GM10266 (cell line): ENCODE results near the gene CAV1.

Experiments used
- DNase-seq: peaks from one replicate; pipeline ENCODE4 v3.0.0; 2012; ENCODE audit errors: extremely low spot score
- CTCF ChIP-seq: IDR thresholded peaks from 2 replicates; pipeline ENCODE4 v1.5.1; 2012; ENCODE audit warnings: mild to moderate bottlenecking, low read depth; ENCODE audit not compliant: control insufficient read depth, insufficient read depth; ENCODE audit errors: missing control alignments

Gene CAV1

GRCh38 chr7:116499168-116500077 is 25.4 kb upstream of the CAV1 start, which contains the start of gene CAV2:
TSS of gene CAV2 (plus strand) at chr7:116499738. CDS start at chr7:116499782, 44 bp downstream.
- DNase-seq, result peak; percentile 28
- no peak for TF ChIP-seq CTCF

DNA sequence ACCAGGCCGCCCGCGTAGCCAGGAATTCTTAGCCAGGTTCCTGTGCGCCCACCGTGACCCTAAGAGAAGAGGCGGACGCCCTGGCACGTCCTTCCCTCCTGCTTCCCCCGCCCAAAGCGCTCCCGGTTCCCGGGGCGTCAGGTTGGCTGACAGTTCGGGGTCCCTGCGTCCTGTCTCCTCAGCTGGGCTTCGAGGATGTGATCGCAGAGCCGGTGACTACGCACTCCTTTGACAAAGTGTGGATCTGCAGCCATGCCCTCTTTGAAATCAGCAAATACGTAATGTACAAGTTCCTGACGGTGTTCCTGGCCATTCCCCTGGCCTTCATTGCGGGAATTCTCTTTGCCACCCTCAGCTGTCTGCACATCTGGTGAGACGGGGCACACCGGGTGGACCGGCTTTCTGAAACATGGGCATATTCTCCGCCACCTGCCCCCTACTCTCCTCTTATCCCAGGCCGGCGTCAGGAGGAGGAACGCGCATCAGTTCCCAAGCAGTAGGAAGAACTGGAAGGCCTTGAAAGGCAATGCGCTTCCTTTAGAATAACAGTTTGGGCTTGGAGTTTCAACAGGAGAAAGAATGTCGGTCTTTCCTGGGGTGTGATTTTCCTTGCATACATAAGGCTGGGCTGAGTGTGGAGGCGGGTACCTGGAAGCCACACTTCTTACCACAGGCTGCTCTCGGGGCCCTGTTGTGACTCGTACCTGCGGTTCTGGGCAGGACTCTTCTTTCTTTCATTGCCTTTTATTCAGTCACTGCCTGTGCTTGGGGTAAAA is 24.6 kb upstream of the CAV1 start:
- DNase-seq, result peak; percentile 18
- TF ChIP-seq CTCF, result no peak

DNA sequence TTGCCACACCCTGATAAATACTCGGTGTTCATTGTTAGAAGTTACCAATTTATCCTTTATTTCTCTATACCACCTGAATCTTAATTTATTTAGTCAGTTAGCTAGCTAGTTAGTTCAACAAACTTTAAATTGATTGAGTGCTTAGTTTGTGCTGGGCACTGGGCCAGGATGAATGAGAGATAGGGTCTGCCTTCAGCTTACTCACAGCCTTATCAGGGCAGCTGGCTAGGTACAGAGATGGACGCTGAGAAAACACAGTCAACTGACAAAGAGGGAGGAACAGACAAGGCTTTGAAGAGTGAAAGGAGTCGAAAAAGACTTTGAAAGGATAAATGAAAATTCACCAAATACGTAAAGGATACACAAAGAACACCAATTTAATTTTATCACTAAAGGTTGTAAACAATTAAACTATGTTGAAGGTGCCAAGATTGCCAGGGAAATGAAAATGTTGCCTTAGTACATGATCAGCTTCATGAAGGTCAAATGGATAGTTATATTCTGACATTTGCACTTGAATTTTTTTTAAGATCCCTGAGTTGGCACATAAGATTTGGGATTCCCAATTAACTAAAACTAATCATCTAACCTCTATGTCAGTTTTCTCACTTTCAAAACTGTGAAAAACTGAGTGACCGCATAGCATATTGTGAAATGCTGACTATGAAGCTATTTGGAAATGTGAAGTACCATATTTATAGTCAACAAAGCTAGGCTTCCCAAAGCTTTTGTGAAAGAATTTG is 23.2 kb upstream of the CAV1 start:
- TF ChIP-seq CTCF, result no peak

DNA sequence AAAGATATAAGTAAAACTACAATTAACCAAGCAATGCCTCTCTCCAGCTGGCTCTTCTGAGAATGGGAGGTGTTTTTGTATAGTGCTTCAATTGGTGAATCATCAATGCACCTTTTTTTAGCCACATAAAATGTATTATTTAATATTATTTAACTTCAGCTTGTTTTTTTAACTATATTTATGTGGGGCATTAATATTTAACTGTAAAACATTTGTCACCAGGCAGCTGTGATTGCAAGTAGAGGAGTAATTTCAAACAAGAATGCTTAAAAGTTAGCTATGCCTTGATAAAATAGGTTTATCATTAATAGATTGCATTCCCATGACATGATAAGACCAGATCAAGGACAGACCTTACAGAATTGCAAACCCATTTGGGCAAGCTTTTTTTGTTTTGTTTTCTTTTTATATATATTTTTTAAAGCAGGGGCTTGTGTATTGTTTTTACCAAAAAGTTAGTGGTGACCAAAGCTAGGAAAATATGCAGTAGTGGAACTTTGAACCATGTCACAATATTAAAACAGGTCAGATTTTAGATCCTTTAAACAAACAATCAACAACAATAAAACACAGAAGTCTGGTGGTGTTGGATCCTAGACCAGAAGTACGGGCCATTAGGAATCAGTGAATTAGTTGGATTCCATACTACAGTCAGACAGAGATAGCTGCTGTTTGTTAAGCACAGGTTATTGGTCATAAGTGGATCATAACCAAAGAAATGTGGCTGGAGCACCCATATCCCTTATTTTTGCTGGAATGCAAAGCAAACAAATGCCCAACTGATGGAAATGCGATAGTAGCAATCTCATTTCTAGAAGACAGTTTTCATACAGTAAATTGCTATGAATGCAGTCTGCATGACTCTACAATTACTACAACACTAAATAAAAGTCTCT is 22.4 kb upstream of the CAV1 start:
- no peak for DNase-seq
- TF ChIP-seq CTCF, result no peak

More for the DNA sequence above, 23.2 kb upstream of the CAV1 start:
- no peak for DNase-seq

GRCh38 chr7:116503835-116504234 is 21.0 kb upstream of the CAV1 start:
- DNase-seq, result no peak
- TF ChIP-seq CTCF, result no peak

GRCh38 chr7:116505278-116505677 is 19.6 kb upstream of the CAV1 start:
- DNase-seq, result no peak
- no peak for TF ChIP-seq CTCF
